WTC11 (cell line): ENCODE measurements around the gene TAS2R41. TPM values are rescaled to one million over a fixed set of nuclear protein-coding genes. Genes with fewer than 3 reads are reported as not detected.

ENCODE experiments used
- ATAC-seq: fragments of 200-7000 bp; cut with Tn5 transposase; 2 replicates; pipeline ENCODE4 v1.10.0; 2021; ENCODE audit warnings: mild to moderate bottlenecking, moderate library complexity
- CTCF ChIA-PET: fragments of 300-600 bp; sonication (Branson Sonifier 250); formaldehyde crosslinking; loops from one replicate; lab custom pipeline; 2021; ENCODE audit warnings: antibody characterized with exemption; lab: Charles Lee
- POLR2A ChIA-PET: fragments of 350-600 bp; sonication (Branson Sonifier 250); formaldehyde crosslinking; loops from one replicate; lab custom pipeline; 2021; ENCODE audit warnings: antibody characterized with exemption; lab: Charles Lee
- DNase-seq: peaks from one replicate; pipeline ENCODE4 v3.0.0; 2021; ENCODE audit warnings: low spot score
- H3K27ac Mint-ChIP-seq: 2 replicates; pipeline ENCODE4 v1.8.0; 2021; ENCODE audit warnings: mixed read lengths
- H3K27me3 Mint-ChIP-seq: 2 replicates; pipeline ENCODE4 v1.8.0; 2021; ENCODE audit warnings: low read depth, mild to moderate bottlenecking, moderate library complexity, mixed read lengths
- H3K36me3 Mint-ChIP-seq: 2 replicates; pipeline ENCODE4 v1.8.0; 2021; ENCODE audit warnings: mixed read lengths
- H3K4me1 Mint-ChIP-seq: 2 replicates; pipeline ENCODE4 v1.8.0; 2022; ENCODE audit warnings: mixed read lengths
- H3K4me3 Mint-ChIP-seq: 2 replicates; pipeline ENCODE4 v1.8.0; 2021; ENCODE audit warnings: mild to moderate bottlenecking, moderate library complexity, mixed read lengths
- H3K9me3 Mint-ChIP-seq: 2 replicates; pipeline ENCODE4 v1.8.0; 2021; ENCODE audit warnings: mixed read lengths
- ARID4B ChIP-seq: sonication (generic); formaldehyde crosslinking; IDR thresholded peaks from 2 replicates; pipeline ENCODE4 v1.8.0; 2023; ENCODE audit warnings: missing genetic modification reagents, mild to moderate bottlenecking, borderline replicate concordance
- ATF1 ChIP-seq: sonication (generic); formaldehyde crosslinking; IDR thresholded peaks from 2 replicates; pipeline ENCODE4 v1.8.1; 2023; ENCODE audit warnings: mild to moderate bottlenecking, moderate library complexity, missing genetic modification reagents
- ATF6 ChIP-seq: sonication (generic); formaldehyde crosslinking; IDR thresholded peaks from 2 replicates; pipeline ENCODE4 v1.8.1; 2023; ENCODE audit warnings: mild to moderate bottlenecking, missing genetic modification reagents
- CDX4 ChIP-seq: fragments of 250-450 bp; sonication (Bioruptor Pico); IDR thresholded peaks from 2 replicates; pipeline ENCODE4 v1.9.0; 2021; ENCODE audit warnings: moderate library complexity, mild to moderate bottlenecking, inconsistent platforms, borderline replicate concordance
- E2F5 ChIP-seq: sonication (generic); formaldehyde crosslinking; IDR thresholded peaks from 2 replicates; pipeline ENCODE4 v1.8.1; 2022; ENCODE audit warnings: mild to moderate bottlenecking, moderate library complexity, missing genetic modification reagents
- ERG ChIP-seq: fragments of 250-450 bp; sonication (Bioruptor Pico); IDR thresholded peaks from 2 replicates; pipeline ENCODE4 v1.8.0; 2021; ENCODE audit warnings: mild to moderate bottlenecking
- ESRRA ChIP-seq: sonication (generic); formaldehyde crosslinking; IDR thresholded peaks from 2 replicates; pipeline ENCODE4 v1.8.1; 2022; ENCODE audit warnings: mild to moderate bottlenecking, missing genetic modification reagents, borderline replicate concordance
- GTF2I ChIP-seq: fragments of 250-450 bp; sonication (Bioruptor Pico); conservative IDR thresholded peaks from 2 replicates; pipeline ENCODE4 v1.4.0; 2021; ENCODE audit warnings: mild to moderate bottlenecking
- HMGA2 ChIP-seq: fragments of 250-450 bp; sonication (Bioruptor Pico); IDR thresholded peaks from 2 replicates; pipeline ENCODE4 v1.4.0; 2021; ENCODE audit warnings: mild to moderate bottlenecking, moderate library complexity
- KAT7 ChIP-seq: sonication (generic); formaldehyde crosslinking; IDR thresholded peaks from 2 replicates; pipeline ENCODE4 v1.8.1; 2023; ENCODE audit warnings: missing genetic modification reagents, mild to moderate bottlenecking, borderline replicate concordance
- MLX ChIP-seq: sonication (generic); formaldehyde crosslinking; IDR thresholded peaks from 2 replicates; pipeline ENCODE4 v1.8.1; 2023; ENCODE audit warnings: mild to moderate bottlenecking, missing genetic modification reagents, moderate library complexity
- NR3C1 ChIP-seq: sonication (generic); formaldehyde crosslinking; conservative IDR thresholded peaks from 2 replicates; pipeline ENCODE4 v1.8.1; 2023; ENCODE audit warnings: low read depth, mild to moderate bottlenecking, missing genetic modification reagents
- PREB ChIP-seq: sonication (generic); formaldehyde crosslinking; IDR thresholded peaks from 2 replicates; pipeline ENCODE4 v1.8.1; 2022; ENCODE audit warnings: mild to moderate bottlenecking, missing genetic modification reagents, moderate library complexity, borderline replicate concordance
- SMAD3 ChIP-seq: sonication (generic); formaldehyde crosslinking; IDR thresholded peaks from 2 replicates; pipeline ENCODE4 v1.8.0; 2022; ENCODE audit warnings: missing genetic modification reagents, mild to moderate bottlenecking, borderline replicate concordance
- ZNF138 ChIP-seq: sonication (generic); formaldehyde crosslinking; conservative IDR thresholded peaks from 2 replicates; pipeline ENCODE4 v1.8.1; 2022; ENCODE audit warnings: mild to moderate bottlenecking, moderate library complexity, missing genetic modification reagents
- ZNF232 ChIP-seq: sonication (generic); formaldehyde crosslinking; IDR thresholded peaks from 2 replicates; pipeline ENCODE4 v1.8.0; 2022; ENCODE audit warnings: mild to moderate bottlenecking, missing genetic modification reagents
- ZNF317 ChIP-seq: sonication (generic); formaldehyde crosslinking; IDR thresholded peaks from 2 replicates; pipeline ENCODE4 v1.8.1; 2023; ENCODE audit warnings: low read depth, mild to moderate bottlenecking, moderate library complexity, missing genetic modification reagents, borderline replicate concordance
- ZNF671 ChIP-seq: fragments of 250-450 bp; sonication (Bioruptor Pico); IDR thresholded peaks from 2 replicates; pipeline ENCODE4 v1.8.0; 2021; ENCODE audit warnings: mild to moderate bottlenecking
- ZSCAN18 ChIP-seq: fragments of 250-450 bp; sonication (Bioruptor Pico); IDR thresholded peaks from 2 replicates; pipeline ENCODE4 v2.1.2; 2022; ENCODE audit warnings: mild to moderate bottlenecking, moderate library complexity
- total RNA-seq: library from RNA; stranded (reverse); gene quantifications from 3 replicates; pipeline ENCODE4 v1.2.3, GENCODE V29; 2021

The TAS2R41 gene
- total RNA-seq, 1 experiment from 2014 or later, result 0.31 TPM

- no peak for DNase-seq
- peaks cover 34% of the 10 kb centered on the region for H3K9me3 Mint-ChIP-seq
- no peaks in the 10 kb centered on the region for H3K4me1 Mint-ChIP-seq
- ATAC-seq, result no peak
- ChIA-PET CTCF (no interaction called here), POLR2A (no interaction called here)
- no peaks in the 10 kb centered on the region for H3K27me3 Mint-ChIP-seq
- H3K4me3 Mint-ChIP-seq, result no peak overlapping the region
- H3K36me3 Mint-ChIP-seq, result peaks cover 19% of the 10 kb centered on the region
- no peak overlapping the region for H3K27ac Mint-ChIP-seq
- no peak for TF ChIP-seq ZNF138 (CRISPR knock-in tag)
- TF ChIP-seq, all 79 proteins: peak for 0
Measured at GRCh38 chr7:143462045-143462444, 15.6 kb upstream of the TAS2R41 start.

GRCh38 chr7:143463556-143463955, 14.1 kb upstream of the TAS2R41 start:
- peaks cover 34% of the 10 kb centered on the region for H3K9me3 Mint-ChIP-seq
- CTCF ChIA-PET, result no interaction called here
- no peak for TF ChIP-seq SMAD3 (CRISPR knock-in tag)
- no peak for TF ChIP-seq ERG (CRISPR knock-in tag)
- TF ChIP-seq ZSCAN18 (CRISPR knock-in tag), result no peak
- TF ChIP-seq ARID4B (CRISPR knock-in tag), result no peak
- TF ChIP-seq ATF6 (CRISPR knock-in tag), result no peak
- no peak for TF ChIP-seq PREB (CRISPR knock-in tag)
- no peak for TF ChIP-seq MLX (CRISPR knock-in tag)

GRCh38 chr7:143463957-143464356, 13.7 kb upstream of the TAS2R41 start:
- Mint-ChIP-seq H3K27ac (no peak overlapping the region), H3K36me3 (peaks cover 19% of the 10 kb centered on the region), H3K4me3 (no peak overlapping the region), H3K4me1 (peaks cover 7% of the 10 kb centered on the region), H3K27me3 (no peaks in the 10 kb centered on the region), H3K9me3 (peaks cover 34% of the 10 kb centered on the region)
- ChIA-PET CTCF (no interaction called here), POLR2A (interaction anchor here (0.7 kb wide), 1 partner anchor 9 kb away, joined by 3 read pairs; no protein-coding TSS in a partner anchor)
- DNase-seq (no peak), ATAC-seq (no peak)
- TF ChIP-seq ESRRA (no peak), KAT7 (CRISPR knock-in tag) (no peak), ZNF671 (CRISPR knock-in tag) (no peak), NR3C1 (CRISPR knock-in tag) (no peak), GTF2I (CRISPR knock-in tag) (no peak), HMGA2 (CRISPR knock-in tag) (no peak), E2F5 (CRISPR knock-in tag) (no peak), ZNF317 (no peak), CDX4 (CRISPR knock-in tag) (no peak), ZNF232 (CRISPR knock-in tag) (no peak), ATF1 (CRISPR knock-in tag) (no peak)

More at GRCh38 chr7:143463556-143463955, 14.1 kb upstream of the TAS2R41 start:
- no peak overlapping the region for H3K4me3 Mint-ChIP-seq
- H3K4me1 Mint-ChIP-seq, result peaks cover 7% of the 10 kb centered on the region
- DNase-seq, result no peak
- peaks cover 19% of the 10 kb centered on the region for H3K36me3 Mint-ChIP-seq
- H3K27ac Mint-ChIP-seq, result no peak overlapping the region
- POLR2A ChIA-PET, result interaction anchor here (0.7 kb wide), 1 partner anchor 9 kb away, joined by 3 read pairs; no protein-coding TSS in a partner anchor
- ATAC-seq, result no peak
- no peaks in the 10 kb centered on the region for H3K27me3 Mint-ChIP-seq
